GM18505 (cell line): Measurements from ENCODE around the gene ADGRG1.

Experiments used
- ATAC-seq: cut with Tn5 transposase; IDR thresholded peaks from one replicate; pipeline ENCODE4 v1.9.1; 2021; ENCODE audit not compliant: unreplicated experiment
- POLR2A ChIP-seq: IDR thresholded peaks from 4 replicates; pipeline ENCODE4 v1.6.1; 2011; ENCODE audit warnings: borderline replicate concordance; ENCODE audit not compliant: insufficient read depth, insufficient read length; ENCODE audit errors: extremely low read depth

The ADGRG1 gene

DNA sequence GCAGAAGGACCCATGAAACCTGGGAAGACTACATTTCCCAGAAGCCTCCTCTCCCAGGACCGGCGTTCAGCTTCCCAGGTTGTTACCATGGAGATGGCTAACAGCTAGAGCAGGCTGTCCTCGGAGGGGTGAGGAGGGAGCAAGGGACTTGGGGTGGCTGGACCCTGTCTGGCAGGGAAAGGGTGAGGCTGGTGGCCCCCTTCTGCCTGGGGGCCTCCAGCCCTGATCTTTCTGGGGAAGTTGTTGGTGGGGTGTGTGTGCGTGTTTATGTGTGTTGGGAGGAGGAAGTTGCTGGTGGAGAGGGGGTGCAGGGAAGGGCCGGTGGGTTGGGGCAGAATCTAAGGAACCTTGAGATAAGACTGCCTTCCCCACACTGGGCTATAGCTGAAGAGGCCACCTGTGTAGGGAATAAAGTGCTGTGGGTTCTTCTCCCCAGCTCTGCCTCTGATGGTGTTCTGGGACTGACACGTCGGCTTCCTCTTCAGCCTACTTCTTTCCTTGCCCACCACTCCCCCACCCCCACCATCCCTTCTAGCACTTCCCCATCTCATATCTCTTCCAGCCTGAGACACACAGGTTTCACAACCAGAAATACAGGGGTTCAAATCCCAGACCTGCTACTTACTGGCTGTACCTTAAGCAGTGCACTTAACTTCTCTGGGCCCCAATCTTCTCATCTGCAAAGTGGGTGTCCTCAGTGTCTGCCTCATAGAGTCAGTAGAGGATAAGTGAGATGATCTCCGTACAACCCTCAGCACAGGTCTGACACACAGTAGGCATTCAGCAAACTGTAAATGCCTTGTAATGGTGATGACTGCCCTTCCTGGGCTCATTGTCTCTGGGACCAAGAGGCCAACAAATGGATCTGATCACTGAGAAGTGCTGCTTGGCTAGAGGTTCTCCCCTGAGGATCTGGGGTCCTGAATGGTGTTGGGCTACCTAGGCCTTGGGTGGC lies 66.6 kb downstream of the ADGRG1 start, which contains the start of gene DRC7:
Gene DRC7, plus strand, starts transcription at position 82 of the 955 bp plus-strand sequence. CDS start 3,144 bp downstream, outside the sequence.
- TF ChIP-seq POLR2A, result no peak

DNA sequence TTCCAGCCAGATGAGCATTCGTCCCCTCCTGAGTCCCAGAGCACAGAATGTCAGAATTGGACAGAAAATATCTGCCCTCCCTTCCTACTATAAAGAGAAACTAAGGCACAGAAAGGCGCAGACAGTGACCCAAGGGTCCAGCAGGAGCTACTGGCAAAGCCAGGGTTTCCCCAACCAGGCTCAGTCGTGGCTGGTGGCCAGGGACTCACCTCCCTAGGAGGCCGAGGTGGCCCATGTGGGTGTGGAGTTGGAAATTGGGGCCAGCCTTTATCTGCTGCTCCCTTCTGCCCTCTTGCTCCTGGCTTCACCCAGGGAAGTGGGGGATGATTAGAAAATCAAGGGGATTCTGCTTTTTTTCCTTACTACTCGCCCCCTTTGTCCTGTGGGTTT lies 67.2 kb downstream of the ADGRG1 start:
- no peak for TF ChIP-seq POLR2A
- no peak for ATAC-seq

More for the DNA sequence above, 66.6 kb downstream of the ADGRG1 start, which contains the start of gene DRC7:
- no peak for ATAC-seq

DNA sequence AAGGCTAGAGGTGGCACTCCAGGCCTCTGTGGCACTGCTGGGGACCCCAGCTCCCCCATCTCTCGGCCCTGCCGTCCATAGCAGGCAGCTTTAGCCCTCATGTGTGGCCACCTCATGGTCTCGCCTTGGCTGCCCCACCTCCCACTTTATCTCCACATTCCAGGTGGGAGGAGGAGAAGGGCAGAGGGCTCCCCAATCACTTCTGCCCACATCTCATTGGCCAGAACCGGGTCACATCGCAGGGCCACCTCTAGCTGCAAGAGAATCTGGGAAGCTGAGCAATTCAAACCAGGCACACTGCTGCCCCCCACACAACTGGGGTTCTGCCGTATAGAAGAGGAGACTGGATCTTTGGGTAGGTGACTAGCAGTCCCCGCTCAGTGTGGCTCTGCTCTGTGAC lies 67.8 kb downstream of the ADGRG1 start:
- ATAC-seq, result no peak
- TF ChIP-seq POLR2A, result no peak

DNA sequence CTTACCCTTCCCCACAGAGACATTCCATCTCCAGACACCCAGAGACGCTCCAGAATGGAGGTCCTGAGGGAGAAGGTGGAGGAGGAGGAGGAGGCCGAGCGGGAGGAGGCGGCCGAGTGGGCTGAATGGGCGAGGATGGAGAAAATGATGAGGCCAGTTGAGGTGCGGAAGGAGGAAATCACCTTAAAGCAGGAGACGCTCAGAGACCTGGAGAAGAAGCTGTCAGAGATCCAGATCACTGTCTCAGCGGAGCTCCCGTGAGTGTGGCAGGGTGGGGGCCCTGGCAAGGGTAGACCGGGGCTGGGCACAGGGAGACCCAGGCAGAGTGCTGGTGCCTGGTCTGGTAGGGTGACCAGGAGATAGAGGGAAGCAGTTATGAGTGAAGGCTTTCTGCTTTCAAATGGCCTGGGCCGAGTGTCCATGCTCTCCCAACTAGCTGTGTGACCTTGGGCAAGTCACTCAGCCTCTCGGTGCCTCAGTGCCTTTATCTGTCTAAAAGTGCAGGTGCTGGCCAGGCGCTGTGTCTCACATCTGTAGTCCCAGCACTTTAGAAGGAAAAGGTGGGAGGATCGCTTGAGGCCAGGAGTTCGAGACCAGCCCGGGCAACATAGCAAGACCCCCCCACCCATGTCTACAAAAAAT lies 69.6 kb downstream of the ADGRG1 start:
- no peak for TF ChIP-seq POLR2A
- no peak for ATAC-seq

DNA sequence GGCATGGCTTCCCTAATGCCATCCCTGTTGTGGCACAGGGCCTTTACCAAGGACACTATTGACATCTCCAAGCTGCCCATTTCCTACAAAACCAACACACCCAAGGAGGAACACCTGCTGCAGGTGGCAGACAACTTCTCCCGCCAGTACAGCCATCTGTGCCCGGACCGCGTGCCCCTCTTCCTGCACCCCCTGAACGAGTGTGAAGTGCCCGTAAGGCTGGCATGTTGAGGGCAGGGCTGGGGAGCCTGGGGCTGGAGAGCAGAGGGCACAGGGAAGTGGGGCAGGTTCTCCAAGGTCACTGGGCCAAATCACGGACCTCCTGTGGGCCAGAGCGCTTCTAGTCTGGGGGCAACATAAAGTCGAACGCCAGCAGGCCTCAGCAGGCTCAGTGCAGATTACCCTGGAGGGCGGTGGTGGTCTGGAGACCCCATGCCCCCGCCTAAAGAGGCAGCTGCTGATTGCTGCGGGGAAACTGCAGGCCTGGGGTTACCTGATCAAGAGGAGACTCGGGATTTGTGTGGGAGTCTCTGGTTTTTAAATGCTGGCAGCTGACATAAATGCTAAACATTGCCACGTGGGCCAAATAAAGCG lies 70.5 kb downstream of the ADGRG1 start:
- no peak for TF ChIP-seq POLR2A
- ATAC-seq, result no peak

DNA sequence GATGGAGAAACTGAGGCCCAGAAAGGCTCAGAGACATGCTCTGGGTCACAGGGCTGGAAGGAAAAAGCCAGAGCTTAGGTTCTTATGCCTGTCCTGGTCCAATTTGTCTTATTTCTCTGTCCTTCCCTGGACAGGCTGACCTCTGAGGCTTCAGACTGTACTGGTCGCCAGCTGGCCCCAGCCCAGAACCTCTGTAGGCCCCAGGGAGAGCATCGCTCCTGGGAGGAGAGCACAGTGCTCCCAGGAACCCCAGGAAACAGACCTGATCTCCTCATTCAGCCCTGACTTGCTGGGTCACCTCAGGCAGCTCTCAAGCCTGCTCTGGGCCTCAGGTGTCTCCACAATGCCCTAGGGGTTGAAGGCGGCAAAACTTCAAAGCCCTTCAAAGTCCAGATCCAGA lies 71.1 kb downstream of the ADGRG1 start:
- no peak for ATAC-seq
- no peak for TF ChIP-seq POLR2A

DNA sequence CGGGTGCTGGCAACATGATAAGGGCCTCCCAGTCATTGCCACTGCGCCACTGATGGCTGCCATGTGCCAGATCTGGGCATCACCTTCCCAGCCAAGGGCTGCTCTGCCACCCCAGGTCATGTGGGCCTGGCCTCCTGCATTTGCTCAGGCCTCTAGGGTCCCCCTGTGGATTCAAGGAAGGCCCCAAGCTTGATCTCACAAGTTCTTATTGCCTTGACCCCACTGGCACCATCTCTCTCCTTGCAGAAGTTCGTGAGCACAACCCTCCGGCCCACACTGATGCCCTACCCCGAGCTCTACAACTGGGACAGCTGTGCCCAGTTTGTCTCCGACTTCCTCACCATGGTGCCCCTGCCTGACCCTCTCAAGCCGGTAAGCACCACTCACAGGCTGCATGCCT lies 71.5 kb downstream of the ADGRG1 start:
- ATAC-seq, result no peak
- no peak for TF ChIP-seq POLR2A

DNA sequence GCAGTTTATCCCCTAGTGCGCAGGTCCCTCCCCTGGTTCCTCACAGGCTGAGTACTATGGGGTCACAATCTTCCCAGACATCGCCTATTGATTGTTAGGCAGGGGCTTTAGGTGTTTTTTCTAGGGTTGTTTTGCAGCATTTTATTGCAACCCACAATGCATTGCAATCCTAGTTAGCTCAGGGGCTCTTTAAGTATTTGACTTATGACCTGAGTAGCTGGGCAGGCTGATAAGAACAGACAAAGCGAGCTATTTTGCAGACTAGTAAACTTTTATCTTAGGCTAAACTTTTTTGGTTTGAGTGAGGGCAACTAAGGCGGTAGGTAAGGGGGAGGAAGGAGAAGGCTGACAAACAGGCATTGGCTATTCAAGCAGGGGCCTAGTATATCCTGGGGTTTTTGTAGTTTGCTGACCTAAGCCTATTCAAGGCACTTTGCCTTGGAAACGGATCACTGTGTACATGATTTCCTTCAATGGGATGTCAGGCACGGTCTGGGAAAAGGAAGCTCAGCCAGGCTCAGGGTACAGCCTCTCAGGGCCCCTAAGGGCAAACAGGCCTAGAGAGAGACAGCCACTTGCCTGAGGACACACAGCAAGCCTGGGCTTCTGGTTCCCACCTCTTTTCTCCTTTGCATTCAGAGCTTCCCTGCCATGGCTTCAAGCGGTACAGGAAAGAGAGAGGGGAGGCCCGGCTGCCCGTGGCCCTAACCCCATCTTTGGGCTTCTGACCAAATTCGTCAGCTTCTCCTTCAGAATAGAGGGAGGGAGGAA lies 72.5 kb downstream of the ADGRG1 start:
- no peak for TF ChIP-seq POLR2A
- no peak for ATAC-seq

DNA sequence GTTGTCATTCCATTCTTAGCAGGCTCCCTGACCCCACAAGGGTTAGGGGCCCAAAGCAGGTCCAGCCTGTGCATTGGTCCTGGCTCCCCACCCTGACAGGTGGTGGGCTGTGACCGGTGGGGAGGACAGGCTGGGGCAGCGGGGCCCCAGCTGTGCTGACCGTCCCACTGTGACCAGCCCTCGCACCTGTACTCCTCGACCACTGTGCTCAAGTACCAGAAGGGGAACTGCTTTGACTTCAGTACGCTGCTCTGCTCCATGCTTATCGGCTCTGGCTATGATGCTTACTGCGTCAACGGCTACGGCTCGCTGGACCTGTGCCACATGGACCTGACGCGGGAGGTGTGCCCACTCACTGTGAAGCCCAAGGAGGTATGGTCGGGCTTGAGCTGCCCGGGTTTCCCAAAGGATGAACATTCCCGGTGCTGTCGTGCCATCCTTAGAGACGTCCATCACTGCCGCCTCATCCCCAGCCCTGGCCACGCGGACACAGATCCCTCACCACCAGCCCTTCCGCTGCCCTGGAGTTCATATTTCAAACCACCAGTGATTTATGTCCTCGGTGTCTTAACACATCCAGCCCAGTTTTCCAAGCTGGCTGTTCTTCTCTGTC lies 73.4 kb downstream of the ADGRG1 start:
- no peak for TF ChIP-seq POLR2A
- ATAC-seq, result no peak

DNA sequence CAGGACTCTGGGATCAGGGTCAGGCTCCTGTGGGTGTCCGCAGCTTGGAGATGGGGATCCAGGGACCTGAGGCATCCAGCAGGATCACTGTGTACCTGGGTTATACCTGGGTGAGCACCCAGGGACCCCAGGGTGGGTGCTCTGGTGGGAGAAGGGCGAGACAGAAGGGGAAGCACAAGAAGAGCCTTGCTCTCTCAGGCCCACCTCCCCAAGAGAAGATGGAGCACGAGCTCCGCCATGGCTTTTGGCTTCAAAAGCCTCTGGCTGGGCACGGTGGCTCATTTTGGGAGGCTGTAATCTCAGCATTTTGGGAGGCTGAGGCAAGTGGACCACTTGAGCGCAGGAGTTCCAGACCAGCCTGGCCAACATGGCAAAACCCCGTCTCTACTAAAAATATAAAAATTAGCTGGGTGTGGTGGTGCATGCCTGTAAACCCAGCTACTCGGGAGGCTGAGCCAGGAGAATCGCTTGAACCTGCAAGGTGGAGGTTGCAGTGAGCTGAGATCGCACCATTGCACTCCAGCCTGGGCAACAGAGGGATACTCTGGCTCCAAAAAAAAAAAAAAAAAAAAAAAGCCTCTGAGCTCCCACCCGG lies 75.1 kb downstream of the ADGRG1 start:
- no peak for TF ChIP-seq POLR2A
- no peak for ATAC-seq

DNA sequence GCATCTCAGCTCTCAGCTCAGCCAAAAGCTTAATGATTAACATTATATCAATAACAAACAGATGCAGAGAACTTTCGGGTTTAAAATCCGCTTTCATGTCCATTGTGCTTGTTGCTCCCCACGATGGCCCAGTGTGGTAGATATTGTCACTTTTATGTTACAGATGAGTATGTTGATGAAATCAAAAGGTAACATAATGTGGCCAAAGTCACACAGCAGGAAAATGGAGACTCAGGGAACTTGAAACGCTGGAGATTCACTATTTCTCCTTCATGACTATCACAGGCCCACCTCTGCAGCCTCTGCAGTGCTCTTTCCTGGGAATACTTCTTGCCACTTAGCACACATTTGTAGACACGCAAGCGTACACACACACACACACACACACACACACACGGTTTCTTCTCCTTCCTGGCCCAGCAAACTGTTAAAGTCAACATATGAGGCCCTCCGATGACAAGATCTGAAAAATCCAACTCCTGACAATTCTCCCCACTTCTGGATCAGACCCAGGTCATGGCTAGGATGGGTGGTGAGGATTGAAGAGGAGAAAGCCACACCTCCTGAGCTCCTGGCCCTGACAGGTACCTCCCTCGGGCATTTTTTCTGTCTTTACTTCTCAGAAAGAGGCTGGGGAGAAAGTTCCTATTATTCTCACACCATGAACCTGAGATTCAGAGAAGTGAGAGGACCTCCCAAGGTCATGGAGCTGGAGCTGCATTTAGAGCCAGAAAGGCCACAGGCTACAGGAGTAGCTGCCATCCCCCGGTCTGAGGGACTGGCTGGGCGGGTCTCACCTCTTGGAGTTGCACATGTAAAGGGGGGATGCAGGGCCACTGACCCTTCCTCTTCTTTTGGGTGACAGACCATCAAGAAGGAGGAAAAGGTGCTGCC lies 75.8 kb downstream of the ADGRG1 start:
- ATAC-seq, result no peak
- no peak for TF ChIP-seq POLR2A
